ENCODE results near the gene PNO1.

The PNO1 gene

GRCh38 chr2:68135448-68136320 lies 22.0 kb upstream of the PNO1 start:
- TF ChIP-seq, protein P1, sequence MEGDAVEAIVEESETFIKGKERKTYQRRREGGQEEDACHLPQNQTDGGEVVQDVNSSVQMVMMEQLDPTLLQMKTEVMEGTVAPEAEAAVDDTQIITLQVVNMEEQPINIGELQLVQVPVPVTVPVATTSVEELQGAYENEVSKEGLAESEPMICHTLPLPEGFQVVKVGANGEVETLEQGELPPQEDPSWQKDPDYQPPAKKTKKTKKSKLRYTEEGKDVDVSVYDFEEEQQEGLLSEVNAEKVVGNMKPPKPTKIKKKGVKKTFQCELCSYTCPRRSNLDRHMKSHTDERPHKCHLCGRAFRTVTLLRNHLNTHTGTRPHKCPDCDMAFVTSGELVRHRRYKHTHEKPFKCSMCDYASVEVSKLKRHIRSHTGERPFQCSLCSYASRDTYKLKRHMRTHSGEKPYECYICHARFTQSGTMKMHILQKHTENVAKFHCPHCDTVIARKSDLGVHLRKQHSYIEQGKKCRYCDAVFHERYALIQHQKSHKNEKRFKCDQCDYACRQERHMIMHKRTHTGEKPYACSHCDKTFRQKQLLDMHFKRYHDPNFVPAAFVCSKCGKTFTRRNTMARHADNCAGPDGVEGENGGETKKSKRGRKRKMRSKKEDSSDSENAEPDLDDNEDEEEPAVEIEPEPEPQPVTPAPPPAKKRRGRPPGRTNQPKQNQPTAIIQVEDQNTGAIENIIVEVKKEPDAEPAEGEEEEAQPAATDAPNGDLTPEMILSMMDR (IDR thresholded peaks at IDR 0.05) = no peak

DNA sequence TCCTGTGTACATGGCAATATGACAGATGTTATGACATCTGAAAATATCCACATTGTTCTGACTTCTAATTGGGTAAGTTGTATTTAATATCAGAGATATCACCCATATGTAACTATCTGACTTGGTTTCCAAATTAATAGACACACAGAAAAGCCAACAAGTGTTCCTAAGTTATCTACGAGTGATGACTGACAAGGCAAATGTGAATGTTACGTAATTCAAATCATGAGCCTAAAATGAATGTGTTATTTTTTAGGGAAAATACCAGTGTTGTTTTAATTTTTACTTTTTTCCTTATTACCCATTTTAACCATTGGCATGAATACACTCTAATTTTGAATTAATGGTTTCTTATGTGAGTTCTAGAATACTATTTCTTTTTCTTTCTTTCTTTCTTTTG lies 15.8 kb upstream of the PNO1 start:
- TF ChIP-seq, protein P1 (IDR thresholded peaks at IDR 0.05) = no peak

GRCh38 chr2:68151037-68151436 lies 6.7 kb upstream of the PNO1 start:
- TF ChIP-seq, protein P1 (IDR thresholded peaks at IDR 0.05) = no peak

DNA sequence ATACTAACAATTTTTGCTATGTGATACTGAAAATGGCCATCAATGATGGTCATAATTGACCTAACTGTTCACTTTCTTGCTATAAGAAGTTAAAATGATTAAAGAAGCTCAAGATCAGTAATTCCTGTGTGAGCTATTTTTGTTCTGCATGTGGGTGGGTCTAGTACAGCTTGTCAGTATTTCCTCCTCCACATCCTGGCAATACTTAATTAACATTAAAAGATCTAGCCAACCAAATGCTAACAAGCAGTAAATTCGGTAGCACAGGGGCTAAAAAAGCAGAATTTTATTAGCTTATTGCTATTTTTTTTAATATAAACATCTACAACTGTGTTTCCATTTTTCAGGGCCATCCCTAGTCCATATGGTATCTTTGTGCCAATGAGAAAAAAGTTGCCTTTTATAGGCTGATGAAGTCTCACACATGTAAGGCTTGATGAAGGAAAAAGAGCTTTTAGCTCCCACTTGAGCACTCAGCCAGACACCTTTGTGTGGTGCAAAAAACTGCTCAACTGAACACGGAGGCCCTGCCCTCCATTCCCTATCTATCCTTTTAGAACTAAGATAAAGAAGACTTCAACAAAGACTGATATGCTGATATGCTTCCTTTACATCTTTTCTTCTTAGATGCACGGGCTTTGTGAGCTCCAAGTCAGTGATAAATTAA lies 4.9 kb upstream of the PNO1 start:
- TF ChIP-seq, protein P1 (IDR thresholded peaks at IDR 0.05) = no peak

- TF ChIP-seq, protein P1 (IDR thresholded peaks at IDR 0.05) = no peak
Measured at GRCh38 chr2:68155618-68156017, 2.1 kb upstream of the PNO1 start.

DNA sequence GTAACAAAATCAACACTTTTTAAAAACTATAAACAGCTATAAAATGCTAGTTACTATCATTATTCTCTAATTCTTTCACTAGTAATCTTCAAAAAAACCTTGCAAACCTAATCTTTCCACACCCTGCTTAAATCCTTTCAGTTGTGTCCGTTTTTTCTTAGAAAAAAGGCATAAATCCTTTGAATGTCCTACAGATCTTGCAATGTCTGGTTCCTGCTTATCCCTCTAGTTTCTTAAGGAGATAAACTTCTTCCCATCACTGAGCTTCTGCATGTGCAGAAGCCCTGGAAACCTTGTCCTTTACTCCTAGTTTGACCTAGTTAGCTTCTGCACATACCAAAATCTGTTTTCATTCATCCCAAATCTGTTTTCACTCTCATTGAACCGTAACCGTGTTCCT lies 1.3 kb upstream of the PNO1 start:
- TF ChIP-seq, protein P1 (IDR thresholded peaks at IDR 0.05) = no peak

- TF ChIP-seq, protein P1 (IDR thresholded peaks at IDR 0.05) = no peak
Measured at GRCh38 chr2:68157002-68157401, 686 bp upstream of the PNO1 start.

All from LNCAP (cell line).